KBM-7 (cell line): ENCODE results near the gene SP140.
"Not testable (repeated sequence)": the region's sequence is repeated elsewhere in the genome, so short reads cannot be mapped to it uniquely, and the experiment has no call there.

Source experiments
- DNase-seq: peaks from one replicate; pipeline ENCODE4 v3.0.0-alpha.2; 2015
- in situ Hi-C: fragments of 300-500 bp; cut with MboI; formaldehyde crosslinking; loops from 2 replicates; pipeline ENCODE4 v1.14.3; 2020; ENCODE audit warnings: low sequenced_read_pairs, low pct_unique_long_range_greater_than_20kb, mixed read lengths

SP140 gene

DNA sequence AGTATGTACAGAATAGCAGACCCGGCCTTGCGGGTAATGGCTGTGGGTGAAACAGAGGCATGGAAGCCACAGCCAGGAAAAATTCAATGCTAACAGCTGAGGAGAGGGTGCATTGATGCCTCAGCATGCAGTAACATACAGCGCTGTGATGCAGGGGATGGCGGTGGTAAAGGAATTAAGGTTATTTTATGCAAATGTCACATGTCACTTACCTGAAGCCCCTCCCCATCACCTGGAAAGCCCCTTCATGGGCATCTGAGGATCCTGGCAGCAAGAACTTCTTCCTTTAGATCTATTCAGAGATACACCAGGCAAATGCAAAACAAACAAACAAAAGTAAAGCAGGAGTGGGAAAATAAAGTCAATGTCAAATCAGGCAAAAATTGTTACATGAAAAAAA is 4.0 kb upstream of the SP140 start:
- in situ Hi-C loops = no loop called here
- no peak for DNase-seq

GRCh38 chr2:230222829-230223228 is 2.7 kb upstream of the SP140 start:
- in situ Hi-C loops, DNase-seq: not testable (repeated sequence)

DNA sequence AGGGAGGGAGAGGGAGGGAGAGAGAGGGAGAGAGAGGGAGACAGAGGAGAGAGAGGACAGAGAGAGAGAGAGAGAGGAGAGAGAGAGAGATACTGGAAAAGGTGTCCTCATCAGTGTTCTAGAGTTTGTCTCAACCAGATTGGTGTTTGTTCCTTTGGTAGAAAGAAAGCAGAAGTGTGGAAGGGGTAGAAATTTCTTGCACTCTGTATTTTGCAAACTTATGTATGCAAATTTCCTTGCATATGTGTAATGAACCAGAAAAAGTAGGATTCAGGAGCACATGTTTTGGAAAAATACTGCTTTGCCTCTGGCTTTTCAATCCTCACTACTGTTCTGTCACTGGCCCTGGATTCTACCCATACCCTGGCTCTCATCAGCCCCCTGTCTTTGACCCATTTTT is 1.1 kb upstream of the SP140 start:
- in situ Hi-C loops = no loop called here
- DNase-seq = no peak

- in situ Hi-C loops = no loop called here
These were observed 565 bp downstream of the SP140 start for GRCh38 chr2:230226051-230226551.

GRCh38 chr2:230227216-230227615 is 1.7 kb downstream of the SP140 start:
- no peak for DNase-seq
- in situ Hi-C loops = no loop called here

More at GRCh38 chr2:230226051-230226551, 565 bp downstream of the SP140 start:
- peak; percentile 28 for DNase-seq

DNA sequence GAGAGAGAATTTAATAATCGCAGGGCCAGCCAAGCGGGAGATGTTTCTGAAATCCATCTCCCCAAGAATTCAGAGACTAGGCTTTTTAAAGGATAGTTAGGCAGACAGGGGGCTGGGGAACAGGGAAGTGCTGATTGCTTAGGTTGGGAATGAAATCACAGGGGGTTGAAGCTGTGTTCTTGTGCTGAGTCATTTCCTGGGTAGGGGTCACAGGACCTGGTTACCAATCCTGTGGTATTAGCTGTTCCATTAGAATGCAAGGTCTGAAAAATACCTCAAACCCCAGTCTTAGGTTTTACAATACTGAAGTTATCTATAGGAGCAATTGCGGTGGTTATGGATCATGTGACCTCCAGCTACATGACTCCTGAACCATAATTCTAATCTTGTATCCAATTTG is 4.6 kb downstream of the SP140 start:
- no peak for DNase-seq
- in situ Hi-C loops = no loop called here

- DNase-seq = no peak
- in situ Hi-C loops = no loop called here
These were observed 5.1 kb downstream of the SP140 start for GRCh38 chr2:230230496-230231200.

- in situ Hi-C loops = no loop called here
- no peak for DNase-seq
These were observed 5.7 kb downstream of the SP140 start for GRCh38 chr2:230231251-230231650.

GRCh38 chr2:230234122-230234722 is 8.7 kb downstream of the SP140 start:
- DNase-seq = no peak
- in situ Hi-C loops = no loop called here

GRCh38 chr2:230234845-230235244 is 9.3 kb downstream of the SP140 start:
- DNase-seq = no peak
- in situ Hi-C loops = no loop called here

DNA sequence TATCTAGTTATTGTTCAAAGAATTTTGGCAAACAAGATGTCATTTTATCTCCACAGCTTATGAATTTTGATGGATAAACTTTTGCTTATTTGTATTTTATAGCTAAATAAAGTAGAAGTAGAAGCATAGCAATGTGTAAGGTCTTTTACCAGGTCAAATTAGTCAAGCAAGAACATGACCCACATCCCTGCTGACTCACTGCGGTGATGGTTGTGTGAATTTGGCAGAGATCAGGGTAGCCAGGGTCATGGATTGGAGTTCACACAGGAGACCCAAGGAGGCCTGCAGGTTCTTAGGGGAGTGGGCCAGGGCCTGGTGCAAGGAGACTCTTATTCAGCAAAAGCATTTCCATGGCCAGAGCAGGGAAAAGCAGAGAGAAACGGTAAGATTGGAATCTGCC is 18.7 kb downstream of the SP140 start:
- in situ Hi-C loops = no loop called here
- DNase-seq = no peak

DNA sequence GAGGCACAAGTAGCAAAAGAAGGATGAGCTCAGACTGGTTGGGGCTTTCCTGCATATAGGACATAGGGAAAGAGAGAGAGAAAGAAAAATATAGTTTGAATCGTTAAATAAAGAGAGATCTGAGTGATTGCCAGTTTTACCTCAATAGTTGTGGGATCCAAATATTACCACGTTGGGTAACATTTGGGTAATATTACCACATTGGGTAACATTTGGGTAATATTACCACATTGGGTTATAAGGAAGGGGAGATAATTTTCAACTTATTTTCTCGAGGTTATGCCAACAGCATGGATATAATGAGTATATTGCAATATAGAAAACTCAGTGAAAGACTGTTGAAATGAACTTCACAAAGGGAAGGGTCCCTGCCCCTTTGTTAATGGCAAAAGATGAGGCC is 20.7 kb downstream of the SP140 start:
- DNase-seq = no peak
- in situ Hi-C loops = no loop called here

GRCh38 chr2:230250231-230250630 is 24.7 kb downstream of the SP140 start:
- no peak for DNase-seq
- in situ Hi-C loops = no loop called here

DNA sequence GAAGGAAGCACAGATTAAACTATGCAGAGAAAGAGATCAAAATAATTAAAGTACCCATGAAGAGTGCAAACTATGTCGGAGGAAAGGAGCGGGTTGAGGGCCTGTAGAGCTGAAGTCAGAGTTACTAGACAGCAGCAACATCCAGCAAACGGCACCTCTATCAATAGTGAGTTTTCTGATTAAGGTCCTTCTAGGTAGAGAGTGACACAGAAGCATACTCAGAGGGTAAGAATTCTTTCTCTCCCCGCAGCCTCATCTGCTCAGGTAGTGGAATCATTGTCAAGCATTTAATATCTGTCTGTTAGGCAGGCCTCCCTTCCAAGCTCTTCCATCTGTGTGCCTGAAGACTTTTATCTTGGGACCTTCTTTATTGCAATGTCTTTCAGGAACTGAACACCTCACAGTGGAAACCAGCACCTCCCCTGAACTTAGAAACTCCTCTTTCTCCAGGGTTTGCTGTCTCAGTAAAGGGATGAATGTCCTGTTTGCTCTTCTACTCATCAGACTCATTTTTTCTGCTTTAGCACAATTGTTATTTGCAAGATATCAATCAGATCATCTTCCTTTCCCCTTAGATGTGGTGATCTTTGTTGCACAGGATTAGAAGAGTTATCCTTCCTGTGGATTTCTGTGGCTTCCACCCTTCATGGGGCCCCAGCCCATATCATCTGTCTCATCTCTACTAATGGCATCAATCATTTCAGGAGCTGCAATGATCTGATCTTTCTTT is 28.8 kb downstream of the SP140 start:
- DNase-seq = no peak

GRCh38 chr2:230256733-230257332 is 31.3 kb downstream of the SP140 start:
- in situ Hi-C loops = no loop called here

More for the DNA sequence above, 28.8 kb downstream of the SP140 start:
- in situ Hi-C loops = no loop called here

DNA sequence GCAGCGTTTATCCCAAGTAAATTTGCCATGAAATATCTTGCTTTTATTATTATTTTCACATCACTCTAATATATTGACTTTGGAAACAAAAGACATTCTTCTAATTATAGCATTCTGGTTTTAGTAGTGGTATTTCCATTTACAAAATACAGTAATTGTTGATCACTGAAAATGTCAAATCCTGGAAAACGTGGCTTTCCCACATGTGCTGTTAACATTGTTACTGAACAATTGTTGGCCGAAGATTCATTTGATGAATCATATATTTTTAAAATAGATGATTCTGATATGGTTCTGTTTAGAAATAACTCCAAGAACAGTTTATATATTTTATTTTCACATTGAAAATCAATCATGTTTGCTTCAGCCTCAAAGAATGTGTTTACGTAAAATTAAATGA is 32.9 kb downstream of the SP140 start:
- in situ Hi-C loops = no loop called here
- DNase-seq = no peak

More at GRCh38 chr2:230256733-230257332, 31.3 kb downstream of the SP140 start:
- DNase-seq = no peak

DNA sequence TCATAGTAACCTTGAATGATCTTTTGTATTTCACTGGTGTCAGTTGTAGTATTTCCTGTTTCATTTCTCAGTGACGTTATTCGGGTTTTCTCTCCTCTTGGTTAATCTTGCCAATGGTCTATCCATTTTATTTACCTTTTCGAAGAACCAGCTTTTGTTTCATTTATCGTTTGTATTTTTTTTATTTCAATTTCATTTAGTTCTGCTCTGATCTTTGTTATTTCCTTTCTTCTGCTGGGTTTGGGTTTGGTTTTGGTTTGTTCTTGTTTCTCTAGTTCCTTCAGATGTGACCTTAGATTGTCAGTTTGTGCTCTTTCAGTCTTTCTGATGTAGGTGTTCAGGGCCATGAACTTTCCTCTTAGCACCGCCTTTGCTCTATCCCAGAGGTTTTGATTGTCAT is 36.7 kb downstream of the SP140 start:
- no peak for DNase-seq
- in situ Hi-C loops = no loop called here

DNA sequence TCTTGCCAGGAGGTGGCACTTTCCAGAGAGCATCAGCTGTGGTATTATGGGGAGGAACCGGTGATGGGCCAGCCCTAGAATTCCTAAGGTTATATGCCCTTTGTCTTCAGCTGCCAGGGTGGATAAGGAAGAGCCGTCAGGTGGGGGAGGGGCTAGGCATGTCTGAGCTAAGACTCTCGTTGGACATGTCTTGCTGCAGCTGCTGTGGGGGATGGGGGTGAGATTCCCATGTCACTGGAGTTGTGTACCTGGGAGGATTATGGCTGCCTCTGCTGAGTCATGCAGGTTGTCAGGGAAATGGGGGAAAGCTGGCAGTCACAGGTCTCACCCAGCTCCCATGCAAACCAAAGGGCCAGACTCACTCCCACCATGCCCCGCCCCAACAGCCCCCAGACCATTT is 39.4 kb downstream of the SP140 start:
- in situ Hi-C loops = not testable (repeated sequence)

DNA sequence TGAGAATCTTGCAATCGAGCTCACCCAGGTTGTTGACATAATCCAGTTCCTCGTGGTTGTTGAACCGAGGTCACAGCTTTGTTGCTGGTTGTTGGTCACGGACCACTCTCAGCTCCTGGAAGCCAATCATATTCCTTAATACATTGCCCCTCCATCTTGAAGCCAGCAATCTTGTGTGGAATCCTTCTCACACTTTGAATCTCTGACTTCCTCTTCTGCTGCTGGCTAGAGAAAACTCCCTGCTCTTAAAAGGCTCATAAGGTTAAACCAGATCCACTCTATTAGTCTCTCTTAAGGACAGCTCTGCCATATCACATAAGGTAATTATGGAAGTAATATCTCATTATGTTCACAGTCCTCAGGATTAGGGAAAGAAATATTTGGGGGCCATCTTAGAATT is 41.1 kb downstream of the SP140 start:
- no peak for DNase-seq

More for the DNA sequence above, 39.4 kb downstream of the SP140 start:
- DNase-seq = not testable (repeated sequence)

DNA sequence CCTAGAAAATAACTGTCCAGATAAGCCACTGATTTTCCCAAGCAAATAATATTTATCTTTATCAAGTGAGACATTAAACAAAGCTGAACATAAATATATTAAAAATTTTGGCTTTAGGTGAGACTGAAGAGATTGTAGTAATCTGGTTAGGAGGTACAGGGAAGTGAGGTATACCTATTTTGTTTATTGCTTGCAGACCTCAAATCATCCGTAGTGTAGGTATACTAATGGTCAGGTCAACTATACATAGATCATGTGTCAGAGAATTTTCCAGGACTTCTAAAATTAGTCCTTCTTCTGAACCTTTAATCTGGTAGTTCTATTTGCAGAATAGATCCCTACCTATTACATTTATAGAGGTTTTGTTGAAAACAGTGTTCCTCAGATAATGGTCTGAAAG is 41.5 kb downstream of the SP140 start:
- DNase-seq = no peak
- in situ Hi-C loops = no loop called here

More for the DNA sequence above, 41.1 kb downstream of the SP140 start:
- in situ Hi-C loops = no loop called here
